H1 (cell line): ENCODE data around the gene RPTOR. TPM values are rescaled to one million over a fixed set of nuclear protein-coding genes. Genes with fewer than 3 reads are reported as not detected.

ENCODE experiments used
- CTCF ChIA-PET: fragments of 300-600 bp; sonication (Branson Sonifier 250); formaldehyde crosslinking; loops from one replicate; lab custom pipeline; 2021; ENCODE audit not compliant: partially characterized antibody; lab: Charles Lee
- POLR2A ChIA-PET: fragments of 300-600 bp; sonication (Branson Sonifier 250); formaldehyde crosslinking; loops from one replicate; lab custom pipeline; 2021; ENCODE audit warnings: inconsistent platforms; ENCODE audit not compliant: partially characterized antibody; lab: Charles Lee
- DNase-seq, 2 experiments: peaks; one replicate each; pipeline versions ENCODE4 v3.0.0 to v3.0.0-alpha.2; 2010 to 2022; ENCODE audit warnings: low spot score in 2 of 2, low read depth in 1 of 2, mixed read lengths in 1 of 2
- FAIRE-seq: peaks from 2 replicates; lab custom pipeline; 2011; peaks lifted over from hg19 to GRCh38; lab: Jason Lieb, UNC
- H2AFZ ChIP-seq: 2 replicates; pipeline ENCODE4 v1.8.1; 2012; ENCODE audit warnings: low read length, inconsistent platforms
- H2AK5ac ChIP-seq: 2 replicates; pipeline ENCODE4 v1.6.1; 2013; ENCODE audit warnings: low read depth, low read length
- H2BK120ac ChIP-seq: replicated peaks from 2 replicates; pipeline ENCODE3; 2013; ENCODE audit warnings: low read depth, low read length, inconsistent platforms
- H2BK12ac ChIP-seq: 2 replicates; pipeline ENCODE4 v1.6.1; 2013; ENCODE audit warnings: low read depth, low read length
- H2BK15ac ChIP-seq: 2 replicates; pipeline ENCODE4 v1.6.1; 2013; ENCODE audit warnings: low read length
- H2BK20ac ChIP-seq: 2 replicates; pipeline ENCODE4 v1.6.1; 2013; ENCODE audit warnings: low read length
- H2BK5ac ChIP-seq: 2 replicates; pipeline ENCODE4 v1.6.1; 2013; ENCODE audit warnings: low read depth, low read length
- H3K14ac ChIP-seq: 2 replicates; pipeline ENCODE4 v1.6.1; 2013; ENCODE audit warnings: inconsistent platforms; ENCODE audit not compliant: insufficient read length
- H3K18ac ChIP-seq: 2 replicates; pipeline ENCODE4 v1.6.1; 2013; ENCODE audit warnings: low read length; ENCODE audit errors: extremely low read depth
- H3K23ac ChIP-seq: 2 replicates; pipeline ENCODE4 v1.6.1; 2013; ENCODE audit warnings: inconsistent platforms; ENCODE audit not compliant: insufficient read length
- H3K23me2 ChIP-seq: 2 replicates; pipeline ENCODE4 v1.6.1; 2013; ENCODE audit warnings: low read depth, low read length
- H3K27ac ChIP-seq: 2 replicates; pipeline ENCODE4 v1.6.1; 2011; ENCODE audit warnings: low read depth, low read length, inconsistent platforms
- H3K27me3 ChIP-seq, 4 experiments: replicated peaks in 1 of 4; 1 replicate in 1 of 4; 2 replicates in 3 of 4; pipeline versions ENCODE4 v1.6.1 to v1.8.1; 2011 to 2013; ENCODE audit warnings: low read length in 3 of 4, mild to moderate bottlenecking in 3 of 4, inconsistent platforms in 2 of 4, mixed read lengths in 2 of 4, moderate library complexity in 1 of 4; ENCODE audit not compliant: control insufficient read depth in 3 of 4, insufficient read depth in 3 of 4; ENCODE audit errors: extremely low read depth in 1 of 4
- H3K36me3 ChIP-seq, 4 experiments: 2 replicates each; pipeline versions ENCODE4 v1.6.1 to v1.8.1; 2011 to 2013; ENCODE audit warnings: mild to moderate bottlenecking in 4 of 4, low read length in 3 of 4, moderate library complexity in 2 of 4, control low read depth in 1 of 4, inconsistent platforms in 1 of 4; ENCODE audit not compliant: insufficient read depth in 4 of 4, control insufficient read depth in 2 of 4
- H3K4ac ChIP-seq: replicated peaks from 2 replicates; pipeline ENCODE3; 2013; ENCODE audit warnings: low read length, low read depth, mixed read lengths, inconsistent platforms; ENCODE audit not compliant: insufficient read length
- H3K4me1 ChIP-seq, 4 experiments: replicated peaks in 1 of 4; 1 replicate in 1 of 4; 2 replicates in 3 of 4; pipeline versions ENCODE4 v1.6.1 to v1.8.1; 2011 to 2013; ENCODE audit warnings: low read length in 3 of 4, inconsistent platforms in 2 of 4, mixed read lengths in 1 of 4; ENCODE audit not compliant: insufficient read depth in 4 of 4, control insufficient read depth in 3 of 4
- H3K4me2 ChIP-seq, 2 experiments: 2 replicates each; pipeline versions ENCODE4 v1.6.1 to v1.8.1; 2011 to 2013; ENCODE audit warnings: low read depth in 2 of 2, low read length in 2 of 2, control low read depth in 1 of 2, inconsistent platforms in 1 of 2, mild to moderate bottlenecking in 1 of 2; ENCODE audit not compliant: insufficient read depth in 1 of 2
- H3K4me3 ChIP-seq, 4 experiments: fragments of 200-600, 300-600 bp in 1 of 4; sonication (generic), shearing (Covaris generic), sonication (Bioruptor Twin) in 1 of 4; 2 replicates each; pipeline versions ENCODE4 v1.5.1 to v1.8.1; 2011 to 2016; ENCODE audit warnings: low read length in 4 of 4, low read depth in 3 of 4, control low read depth in 2 of 4, inconsistent platforms in 2 of 4, mild to moderate bottlenecking in 2 of 4, mixed read lengths in 1 of 4, moderate library complexity in 1 of 4; ENCODE audit not compliant: insufficient read depth in 2 of 4; ENCODE audit errors: extremely low read depth in 1 of 4
- H3K56ac ChIP-seq: replicated peaks from 2 replicates; pipeline ENCODE3; 2013; ENCODE audit warnings: low read depth, mild to moderate bottlenecking, mixed read lengths, low read length, inconsistent platforms; ENCODE audit not compliant: insufficient read length
- H3K79me1 ChIP-seq: 2 replicates; pipeline ENCODE4 v1.6.1; 2013; ENCODE audit warnings: low read depth, low read length, control low read depth
- H3K79me2 ChIP-seq, 2 experiments: 2 replicates each; pipeline versions ENCODE4 v1.6.1 to v1.8.1; 2012 to 2013; ENCODE audit warnings: low read length in 2 of 2, mild to moderate bottlenecking in 2 of 2, inconsistent platforms in 1 of 2; ENCODE audit not compliant: insufficient read depth in 2 of 2, control insufficient read depth in 1 of 2
- H3K9ac ChIP-seq, 4 experiments: replicated peaks in 1 of 4; 1 replicate in 1 of 4; 2 replicates in 3 of 4; pipeline versions ENCODE4 v1.6.1 to v1.8.1; 2011 to 2013; ENCODE audit warnings: low read depth in 3 of 4, low read length in 3 of 4, control low read depth in 2 of 4, mild to moderate bottlenecking in 2 of 4, moderate library complexity in 2 of 4, inconsistent platforms in 1 of 4; ENCODE audit errors: extremely low read depth in 1 of 4
- H3K9me3 ChIP-seq, 2 experiments: 2 replicates each; pipeline versions ENCODE4 v1.6.1 to v1.8.1; 2012 to 2013; ENCODE audit warnings: mild to moderate bottlenecking in 2 of 2, moderate library complexity in 2 of 2, control low read depth in 1 of 2, inconsistent platforms in 1 of 2, low read depth in 1 of 2, low read length in 1 of 2, mixed read lengths in 1 of 2; ENCODE audit not compliant: insufficient read depth in 2 of 2
- H4K20me1 ChIP-seq, 2 experiments: replicated peaks in 1 of 2; 2 replicates each; pipeline versions ENCODE3 to v1.8.1; 2011 to 2013; ENCODE audit warnings: inconsistent platforms in 2 of 2, low read length in 2 of 2, mild to moderate bottlenecking in 1 of 2; ENCODE audit not compliant: insufficient read depth in 2 of 2, control insufficient read depth in 1 of 2
- H4K5ac ChIP-seq: 2 replicates; pipeline ENCODE4 v1.6.1; 2013; ENCODE audit warnings: low read length, low read depth, mixed read lengths, inconsistent platforms; ENCODE audit not compliant: insufficient read length
- H4K8ac ChIP-seq: 2 replicates; pipeline ENCODE4 v1.8.0; 2013; ENCODE audit warnings: mild to moderate bottlenecking, moderate library complexity, low read length, inconsistent platforms; ENCODE audit not compliant: insufficient read depth; ENCODE audit errors: extremely low read depth
- H4K91ac ChIP-seq: replicated peaks from 2 replicates; pipeline ENCODE3; 2013; ENCODE audit warnings: low read length, mixed read lengths, inconsistent platforms; ENCODE audit not compliant: insufficient read length
- ASH2L ChIP-seq: fragments of 200-600, 300-600 bp; sonication (generic); IDR thresholded peaks from one replicate; pipeline ENCODE4 v1.7.1; 2017; ENCODE audit warnings: low read length
- whole genome bisulfite sequencing, 2 experiments: shearing (Covaris generic) in 1 of 2; methylation state at CpG; one replicate each; pipeline versions ENCODE4 v1.1.6 to v1.1.7; 2013 to 2015; ENCODE audit warnings: low lambda C conversion rate in 2 of 2, mixed read lengths in 2 of 2, inconsistent platforms in 1 of 2, low coverage in 1 of 2, missing lambda C conversion rate in 1 of 2; ENCODE audit not compliant: insufficient replicate concordance in 2 of 2, insufficient coverage in 1 of 2, insufficient read length in 1 of 2; ENCODE audit errors: extremely low coverage in 1 of 2, missing lambda C conversion rate in 1 of 2; 5-methylcytosine and 5-hydroxymethylcytosine counted together
- polyA plus RNA-seq, 7 experiments: library from polyadenylated mRNA; depleted of rRNA in 3 of 7; stranded (reverse) in 5 of 7; unstranded in 2 of 7; fragments of >200 nt in 5 of 7; fragments of 200-250 nt in 2 of 7; gene quantifications; 1 replicate in 5 of 7; 2 replicates in 1 of 7; 4 replicates in 1 of 7; pipeline versions ENCODE4 v1.2.1 to v1.2.3, GENCODE V29; 2011 to 2013; ENCODE audit warnings: missing spikeins in 2 of 7, mixed read lengths in 2 of 7
- total RNA-seq: library from RNA; stranded (reverse); fragmentation: NEBNext Ultra II Directional; extraction: Animal tissue kit (Norgen Biotek cat#: 25700); gene quantifications from 2 replicates; pipeline ENCODE4 v1.2.1, GENCODE V29; 2021

The RPTOR gene
- total and polyA plus RNA-seq, 2 of the 8 experiments (the other 6 are each of a cell fraction or from before 2014, with no cell fraction given) = 6.9 to 28.7 TPM

- Histone ChIP-seq H3K27me3 (no peaks in the 10 kb centered on the region), H2BK20ac (no peak overlapping the region), H4K8ac (no peak overlapping the region), H3K56ac (no peak overlapping the region), H3K14ac (no peak overlapping the region), H2BK12ac (no peak overlapping the region), H3K4me2 (no peak overlapping the region; a peak in 1 of 4 replicates), H2BK15ac (no peak overlapping the region), H4K5ac (no peak overlapping the region), H2AFZ (no peak overlapping the region), H3K9me3 (no peaks in the 10 kb centered on the region), H3K23me2 (no peaks in the 10 kb centered on the region), H2BK5ac (no peak overlapping the region), H4K20me1 (peaks cover 0 to 4% of the 10 kb centered on the region in 2 experiments), H2AK5ac (no peak overlapping the region), H4K91ac (no peak overlapping the region), H3K9ac (no peak overlapping the region), H3K4me3 (no peak overlapping the region), H3K18ac (no peak overlapping the region), H3K27ac (no peak overlapping the region), H3K4ac (no peak overlapping the region), H3K23ac (no peak overlapping the region), H3K79me1 (peaks cover 4% of the 10 kb centered on the region; the same call in 1 of the 2 replicates), H3K36me3 (no peaks in the 10 kb centered on the region), H3K79me2 (peaks cover 0 to 13% of the 10 kb centered on the region in 2 experiments; a peak in 2 of 4 replicates), H2BK120ac (no peak overlapping the region), H3K4me1 (peaks cover 3 to 18% (median 4%) of the 10 kb centered on the region in 4 experiments)
- WGBS, 2 experiments = 87% methylated on average over 4 of the region's 4 CpGs; no CpG with 5 or more reads in 1 of the 2 experiments
- FAIRE-seq = no peak
- POLR2A ChIA-PET = no interaction called here
- CTCF ChIA-PET = interaction anchor here (0.8 kb wide), 1 partner anchor 37 kb away, joined by 9 read pairs; no protein-coding TSS in a partner anchor
- DNase-seq = no peak
- TF ChIP-seq ASH2L = no peak
Observed at GRCh38 chr17:80710714-80711302, 166.2 kb downstream of the RPTOR start.
